Measurements from ENCODE around the gene COPZ1.

Gene COPZ1

GRCh38 chr12:54392485-54393206, 67.7 kb downstream of the COPZ1 start:
- Histone ChIP-seq H3K27me3 (replicated peaks; ENCODE audit: control insufficient read depth, insufficient read depth, low read length) (no peaks in the 10 kb centered on the region), H3K4me3 (replicated peaks; ENCODE audit: low read depth, low read length) (no peak overlapping the region), H3K36me3 (ENCODE audit: control insufficient read depth, insufficient read depth, low read length) (no peaks in the 10 kb centered on the region)
- TF ChIP-seq, protein P1, sequence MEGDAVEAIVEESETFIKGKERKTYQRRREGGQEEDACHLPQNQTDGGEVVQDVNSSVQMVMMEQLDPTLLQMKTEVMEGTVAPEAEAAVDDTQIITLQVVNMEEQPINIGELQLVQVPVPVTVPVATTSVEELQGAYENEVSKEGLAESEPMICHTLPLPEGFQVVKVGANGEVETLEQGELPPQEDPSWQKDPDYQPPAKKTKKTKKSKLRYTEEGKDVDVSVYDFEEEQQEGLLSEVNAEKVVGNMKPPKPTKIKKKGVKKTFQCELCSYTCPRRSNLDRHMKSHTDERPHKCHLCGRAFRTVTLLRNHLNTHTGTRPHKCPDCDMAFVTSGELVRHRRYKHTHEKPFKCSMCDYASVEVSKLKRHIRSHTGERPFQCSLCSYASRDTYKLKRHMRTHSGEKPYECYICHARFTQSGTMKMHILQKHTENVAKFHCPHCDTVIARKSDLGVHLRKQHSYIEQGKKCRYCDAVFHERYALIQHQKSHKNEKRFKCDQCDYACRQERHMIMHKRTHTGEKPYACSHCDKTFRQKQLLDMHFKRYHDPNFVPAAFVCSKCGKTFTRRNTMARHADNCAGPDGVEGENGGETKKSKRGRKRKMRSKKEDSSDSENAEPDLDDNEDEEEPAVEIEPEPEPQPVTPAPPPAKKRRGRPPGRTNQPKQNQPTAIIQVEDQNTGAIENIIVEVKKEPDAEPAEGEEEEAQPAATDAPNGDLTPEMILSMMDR (IDR thresholded peaks at IDR 0.05; ENCODE audit: insufficient read depth, low read length, poor library complexity, severe bottlenecking) = no peak
- no peak for DNase-seq (ENCODE audit: extremely low read depth, insufficient read length)

DNA sequence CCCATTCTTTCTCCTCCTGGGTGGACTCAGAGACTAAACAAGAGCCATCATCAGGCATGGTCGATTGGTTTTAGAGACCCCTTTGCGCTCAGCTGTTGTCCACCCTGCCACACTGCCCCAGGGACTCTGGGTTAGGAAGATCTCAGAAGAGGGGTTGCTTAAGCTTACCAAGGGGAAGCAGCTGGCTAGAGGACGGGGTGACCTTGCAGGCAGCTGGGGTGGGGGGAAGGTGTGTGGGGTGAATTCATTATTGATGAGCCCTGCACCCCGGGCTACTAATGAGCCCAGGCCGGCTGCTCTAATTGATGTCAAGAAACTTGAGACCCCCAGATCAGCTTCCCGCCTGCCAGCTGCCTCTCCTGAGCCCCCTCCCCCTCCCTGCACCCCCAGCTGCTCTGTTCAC, 68.3 kb downstream of the COPZ1 start:
- H3K36me3 ChIP-seq (ENCODE audit: control insufficient read depth, insufficient read depth, low read length) = no peaks in the 10 kb centered on the region
- DNase-seq (ENCODE audit: extremely low read depth, insufficient read length) = no peak
- TF ChIP-seq, protein P1 (IDR thresholded peaks at IDR 0.05; ENCODE audit: insufficient read depth, low read length, poor library complexity, severe bottlenecking) = no peak
- no peak overlapping the region for H3K4me3 ChIP-seq (replicated peaks; ENCODE audit: low read depth, low read length)
- no peaks in the 10 kb centered on the region for H3K27me3 ChIP-seq (replicated peaks; ENCODE audit: control insufficient read depth, insufficient read depth, low read length)

- no peak for DNase-seq (ENCODE audit: extremely low read depth, insufficient read length)
- H3K4me3 ChIP-seq (replicated peaks; ENCODE audit: low read depth, low read length) = no peak overlapping the region
- H3K27me3 ChIP-seq (replicated peaks; ENCODE audit: control insufficient read depth, insufficient read depth, low read length) = no peaks in the 10 kb centered on the region
- TF ChIP-seq, protein P1 (IDR thresholded peaks at IDR 0.05; ENCODE audit: insufficient read depth, low read length, poor library complexity, severe bottlenecking) = no peak
- H3K36me3 ChIP-seq (ENCODE audit: control insufficient read depth, insufficient read depth, low read length) = no peaks in the 10 kb centered on the region
Observed at GRCh38 chr12:54393743-54394142, 68.8 kb downstream of the COPZ1 start.

DNA sequence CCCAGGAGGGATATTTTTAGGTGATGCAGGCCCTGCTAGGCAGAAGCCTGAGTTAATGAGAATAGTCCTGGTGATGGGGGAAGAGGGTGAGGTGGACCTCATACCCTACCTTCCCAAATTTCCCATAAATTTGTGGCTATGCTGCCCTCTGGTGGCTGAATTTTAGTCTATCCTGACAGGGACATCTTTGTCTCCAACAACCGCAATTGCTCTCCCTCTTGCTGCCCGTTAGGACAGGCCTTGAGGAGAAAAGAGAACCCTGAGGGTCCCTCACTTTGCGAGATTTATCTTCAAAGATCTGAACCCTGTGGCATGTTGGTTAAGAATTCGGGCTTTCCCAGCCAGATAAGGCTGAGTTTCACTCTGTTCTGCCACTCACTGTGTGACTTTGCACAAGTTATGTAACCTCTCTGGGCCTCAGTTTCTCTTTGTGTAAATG, 69.4 kb downstream of the COPZ1 start:
- H3K4me3 ChIP-seq (replicated peaks; ENCODE audit: low read depth, low read length) = no peak overlapping the region
- H3K36me3 ChIP-seq (ENCODE audit: control insufficient read depth, insufficient read depth, low read length) = no peaks in the 10 kb centered on the region
- H3K27me3 ChIP-seq (replicated peaks; ENCODE audit: control insufficient read depth, insufficient read depth, low read length) = no peaks in the 10 kb centered on the region
- TF ChIP-seq, protein P1 (IDR thresholded peaks at IDR 0.05; ENCODE audit: insufficient read depth, low read length, poor library complexity, severe bottlenecking) = peak; percentile 71
- no peak for DNase-seq (ENCODE audit: extremely low read depth, insufficient read length)

- Histone ChIP-seq H3K27me3 (replicated peaks; ENCODE audit: control insufficient read depth, insufficient read depth, low read length) (no peaks in the 10 kb centered on the region), H3K36me3 (ENCODE audit: control insufficient read depth, insufficient read depth, low read length) (no peaks in the 10 kb centered on the region), H3K4me3 (replicated peaks; ENCODE audit: low read depth, low read length) (no peak overlapping the region)
- no peak for DNase-seq (ENCODE audit: extremely low read depth, insufficient read length)
- TF ChIP-seq, protein P1 (IDR thresholded peaks at IDR 0.05; ENCODE audit: insufficient read depth, low read length, poor library complexity, severe bottlenecking) = no peak
Observed at GRCh38 chr12:54394986-54395385, 70.1 kb downstream of the COPZ1 start.

Data from GM06990 (cell line).